Lower leg skin (tissue), 3 donors: ENCODE data around the gene PAN3.

Source experiments
- CTCF ChIP-seq, 3 donors: fragments of 450-650 bp; IDR thresholded peaks; one replicate each; pipeline ENCODE4 v1.5.1; 2016; ENCODE audit warnings: antibody characterized with exemption in 3 of 3, mild to moderate bottlenecking in 3 of 3, moderate library complexity in 2 of 3
- POLR2A ChIP-seq, 2 donors: fragments of 450-650 bp; IDR thresholded peaks; one replicate each; pipeline ENCODE4 v1.6.1; 2016 to 2017; ENCODE audit warnings: antibody characterized with exemption in 2 of 2, mild to moderate bottlenecking in 1 of 2, moderate library complexity in 1 of 2

GRCh38 chr13:28100150-28101121, 37.9 kb upstream of the PAN3 start, which contains the start of gene FLT3:
- TF ChIP-seq CTCF (IDR thresholded peaks at IDR 0.05) (no peak), POLR2A (IDR thresholded peaks at IDR 0.05) (no peak)
